ENCODE measurements around the gene TEX50. TPM values are rescaled to one million over a fixed set of nuclear protein-coding genes. Genes with fewer than 3 reads are reported as not detected.
"Not testable (repeated sequence)": the region's sequence is repeated elsewhere in the genome, so short reads cannot be mapped to it uniquely, and the experiment has no call there.

TEX50 gene, protein sequence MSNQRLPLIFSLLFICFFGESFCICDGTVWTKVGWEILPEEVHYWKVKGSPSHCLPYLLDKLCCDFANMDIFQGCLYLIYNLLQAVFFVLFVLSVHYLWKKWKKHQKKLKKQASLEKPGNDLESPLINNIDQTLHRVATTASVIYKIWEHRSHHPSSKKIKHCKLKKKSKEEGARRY
- total RNA-seq = not detected
- polyA plus RNA-seq = not detected
- long read RNA-seq, donor 1 = 0 reads
- long read RNA-seq, donor 2 = 0 reads
- long read RNA-seq, donor 3 = 0 reads
- long read RNA-seq, donor 4 = 0 reads
- long read RNA-seq, donor 5 = 0 reads
- long read RNA-seq, donor 6 = 0 reads
- long read RNA-seq, donor 7 = 0 reads
- long read RNA-seq, donor 8 = 0 reads
- long read RNA-seq, donor 9 = 0 reads
- long read RNA-seq, donor 10 = 0 reads

- H3K4me3 ChIP-seq = no peak within 1 kb of the TSS
- DNase-seq = no peak
- 73 to 95% (median 82%) methylated on average over 1 of the region's 1 CpG for WGBS, 5 donors
- TF ChIP-seq POLR2A (IDR thresholded peaks at IDR 0.05) (no peak), POLR2AphosphoS5 (IDR thresholded peaks at IDR 0.05) (no peak), EP300 (IDR thresholded peaks at IDR 0.05) (no peak)
- TF ChIP-seq, protein P1, sequence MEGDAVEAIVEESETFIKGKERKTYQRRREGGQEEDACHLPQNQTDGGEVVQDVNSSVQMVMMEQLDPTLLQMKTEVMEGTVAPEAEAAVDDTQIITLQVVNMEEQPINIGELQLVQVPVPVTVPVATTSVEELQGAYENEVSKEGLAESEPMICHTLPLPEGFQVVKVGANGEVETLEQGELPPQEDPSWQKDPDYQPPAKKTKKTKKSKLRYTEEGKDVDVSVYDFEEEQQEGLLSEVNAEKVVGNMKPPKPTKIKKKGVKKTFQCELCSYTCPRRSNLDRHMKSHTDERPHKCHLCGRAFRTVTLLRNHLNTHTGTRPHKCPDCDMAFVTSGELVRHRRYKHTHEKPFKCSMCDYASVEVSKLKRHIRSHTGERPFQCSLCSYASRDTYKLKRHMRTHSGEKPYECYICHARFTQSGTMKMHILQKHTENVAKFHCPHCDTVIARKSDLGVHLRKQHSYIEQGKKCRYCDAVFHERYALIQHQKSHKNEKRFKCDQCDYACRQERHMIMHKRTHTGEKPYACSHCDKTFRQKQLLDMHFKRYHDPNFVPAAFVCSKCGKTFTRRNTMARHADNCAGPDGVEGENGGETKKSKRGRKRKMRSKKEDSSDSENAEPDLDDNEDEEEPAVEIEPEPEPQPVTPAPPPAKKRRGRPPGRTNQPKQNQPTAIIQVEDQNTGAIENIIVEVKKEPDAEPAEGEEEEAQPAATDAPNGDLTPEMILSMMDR (IDR thresholded peaks at IDR 0.05) = no peak
- H3K36me3 ChIP-seq = no peaks in the 10 kb centered on the region
- H3K27ac ChIP-seq = no peak within 1 kb of the TSS
- no peaks in the 10 kb centered on the region for H3K4me1 ChIP-seq
- H3K9me3 ChIP-seq = peaks cover 0 to 11% (median 4%) of the 10 kb centered on the region in 4 donors
- intact Hi-C loops (cut with DNase I; ENCODE audit: low total_unique reads) = no loop called here
- no peaks in the 10 kb centered on the region for H3K27me3 ChIP-seq
These were observed at the start of gene TEX50 for GRCh38 chr1:173635116-173635515. TSS of gene TEX50 (plus strand) at chr1:173635338. CDS start at chr1:173635522, 184 bp downstream.

DNA sequence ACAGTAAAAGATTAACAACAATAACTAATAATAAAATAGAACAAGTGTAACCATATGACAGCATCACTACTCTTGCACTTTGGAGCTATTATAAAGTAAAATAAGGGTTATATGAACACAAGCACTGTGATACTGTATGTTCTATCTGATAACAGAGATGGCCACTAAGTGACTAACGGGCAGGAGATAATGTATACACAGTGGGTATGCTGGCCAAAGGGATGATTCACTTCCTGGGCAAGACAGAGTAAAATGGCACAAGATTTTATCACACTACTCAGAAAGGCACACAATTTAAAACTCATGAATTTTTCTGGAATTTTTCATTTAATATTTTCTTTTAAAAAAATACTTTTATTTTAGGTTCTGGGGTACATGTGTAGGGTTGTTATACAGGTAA is 44.6 kb upstream of the TEX50 start:
- no peak overlapping the region for H3K27ac ChIP-seq
- intact Hi-C loops (cut with DNase I; ENCODE audit: low total_unique reads) = no loop called here
- no peak for DNase-seq
- no peaks in the 10 kb centered on the region for H3K27me3 ChIP-seq
- H3K4me1 ChIP-seq = no peaks in the 10 kb centered on the region
- 36 to 53% (median 42%) methylated on average over 1 of the region's 1 CpG for WGBS, 5 donors
- H3K9me3 ChIP-seq = no peaks in the 10 kb centered on the region
- no peak for TF ChIP-seq EP300 (IDR thresholded peaks at IDR 0.05)
- TF ChIP-seq, protein P1 (IDR thresholded peaks at IDR 0.05) = no peak
- no peak for TF ChIP-seq POLR2A (IDR thresholded peaks at IDR 0.05)
- TF ChIP-seq POLR2AphosphoS5 (IDR thresholded peaks at IDR 0.05) = no peak
- no peak overlapping the region for H3K4me3 ChIP-seq
- no peaks in the 10 kb centered on the region for H3K36me3 ChIP-seq

DNA sequence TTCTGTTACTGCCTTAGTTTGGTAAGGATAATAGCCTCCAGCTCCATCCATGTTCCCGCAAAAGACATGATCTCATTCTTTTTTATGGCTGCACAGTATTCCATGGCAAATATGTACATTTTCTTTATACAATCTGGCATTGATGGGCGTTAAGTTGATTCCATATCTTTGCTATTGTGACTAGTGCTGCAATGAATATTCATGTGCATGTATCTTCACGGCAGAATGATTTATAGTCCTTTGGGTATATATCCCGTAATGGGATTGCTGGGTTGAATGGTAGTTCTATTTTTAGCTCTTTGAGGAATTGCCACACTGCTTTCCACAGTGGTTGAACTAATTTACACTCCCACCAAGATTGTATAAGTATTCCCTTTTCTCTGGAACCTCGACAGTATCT is 44.0 kb upstream of the TEX50 start:
- H3K27ac ChIP-seq; H3K36me3 ChIP-seq; intact Hi-C loops (cut with DNase I; ENCODE audit: low total_unique reads); H3K9me3 ChIP-seq; H3K4me3 ChIP-seq; DNase-seq; H3K27me3 ChIP-seq; H3K4me1 ChIP-seq: not testable (repeated sequence)
- WGBS, 5 donors = 75 to 91% (median 88%) methylated on average over 5 of the region's 5 CpGs

DNA sequence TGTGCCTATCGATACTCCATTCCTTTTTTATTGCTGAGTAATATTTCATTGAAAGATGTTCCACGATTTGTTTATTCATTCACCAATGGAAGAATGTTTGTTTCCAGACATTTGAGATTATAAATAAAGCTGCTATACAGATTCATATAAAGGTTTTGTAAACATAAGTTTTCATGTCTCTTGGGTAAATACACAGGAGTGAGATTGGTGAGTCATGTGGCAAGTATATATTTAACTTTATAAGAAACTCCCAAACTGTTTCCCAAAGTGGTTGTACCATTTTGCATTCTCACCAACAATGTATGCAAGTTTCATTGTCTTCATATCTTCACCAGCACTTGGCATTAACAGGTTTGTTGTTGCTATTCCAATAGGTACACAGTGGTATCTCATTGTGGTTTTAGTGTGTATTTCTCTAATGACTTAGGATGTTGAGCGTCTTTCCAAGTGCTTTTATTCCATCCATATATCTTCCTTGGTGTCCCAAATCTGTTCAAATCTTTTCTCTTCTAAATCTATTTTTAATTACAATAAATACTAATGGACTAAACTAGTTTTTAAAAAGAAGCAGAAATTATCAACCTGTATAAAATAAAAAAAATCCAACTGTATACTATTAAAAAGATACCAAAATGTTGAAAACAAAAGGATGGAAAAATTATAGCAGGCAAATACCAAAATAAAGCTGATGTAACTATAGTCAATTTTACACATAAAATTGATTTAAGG is 38.9 kb upstream of the TEX50 start:
- no peak overlapping the region for H3K4me3 ChIP-seq
- no peak for DNase-seq
- H3K9me3 ChIP-seq = peaks cover 0 to 13% (median 0%) of the 10 kb centered on the region in 4 donors
- TF ChIP-seq EP300 (IDR thresholded peaks at IDR 0.05) (no peak), POLR2A (IDR thresholded peaks at IDR 0.05) (no peak), POLR2AphosphoS5 (IDR thresholded peaks at IDR 0.05) (no peak)
- TF ChIP-seq, protein P1 (IDR thresholded peaks at IDR 0.05) = no peak
- H3K27ac ChIP-seq = no peak overlapping the region
- no peaks in the 10 kb centered on the region for H3K27me3 ChIP-seq
- WGBS, 5 donors = 89 to 97% (median 91%) methylated on average over 3 of the region's 3 CpGs
- intact Hi-C loops (cut with DNase I; ENCODE audit: low total_unique reads) = no loop called here
- H3K36me3 ChIP-seq = no peaks in the 10 kb centered on the region
- H3K4me1 ChIP-seq = no peaks in the 10 kb centered on the region
